Right lobe of liver (tissue), 6 donors: ENCODE measurements around the gene ZBTB33. TPM values are rescaled to one million over a fixed set of nuclear protein-coding genes. Genes with fewer than 3 reads are reported as not detected.

ENCODE experiments used
- ATAC-seq, 4 donors: fragments of 200-7000 bp; cut with Tn5 transposase; one replicate each; pipeline ENCODE4 v1.9.1; 2020; ENCODE audit warnings: mild to moderate bottlenecking in 4 of 4, moderate library complexity in 4 of 4
- DNase-seq, 3 donors: peaks; one replicate each; pipeline ENCODE4 v3.0.0-alpha.2; 2020
- H3K27ac ChIP-seq, 3 donors: fragments of 200-600 bp; one replicate each; pipeline ENCODE4 v1.8.0; 2022
- H3K27me3 ChIP-seq, 2 donors: fragments of 200-600 bp; one replicate each; pipeline ENCODE4 v1.8.0; 2022
- H3K36me3 ChIP-seq, 4 donors: fragments of 200-600 bp; sonication (generic) in 1 of 4; one replicate each; pipeline versions ENCODE4 v1.5.1 to v1.8.0; 2017 to 2022; ENCODE audit warnings: control low read depth in 1 of 4
- H3K4me1 ChIP-seq, 4 donors: fragments of 200-600 bp; sonication (generic) in 1 of 4; one replicate each; pipeline versions ENCODE4 v1.5.1 to v1.8.0; 2017 to 2022; ENCODE audit warnings: control low read depth in 1 of 4
- H3K4me3 ChIP-seq, 3 donors: fragments of 200-600 bp; one replicate each; pipeline ENCODE4 v1.8.0; 2022
- H3K9me3 ChIP-seq, 4 donors: fragments of 200-600 bp; sonication (generic) in 1 of 4; one replicate each; pipeline versions ENCODE4 v1.5.1 to v1.8.0; 2017 to 2022; ENCODE audit warnings: control low read depth in 1 of 4
- POLR2A ChIP-seq: fragments of 450-650 bp; IDR thresholded peaks from one replicate; pipeline ENCODE4 v1.6.1; 2017; ENCODE audit warnings: antibody characterized with exemption, mild to moderate bottlenecking
- WGBS: methylation state at CpG from one replicate; pipeline ENCODE4 v1.1.6; 2018; ENCODE audit warnings: low coverage, low lambda C conversion rate; ENCODE audit not compliant: insufficient coverage; ENCODE audit errors: missing lambda C conversion rate; 5-methylcytosine and 5-hydroxymethylcytosine counted together
- intact Hi-C, 2 donors: fragments of 100-400 bp; cut with DNase I; formaldehyde crosslinking; loops; one replicate each; pipeline versions ENCODE4 v1.11.2 to v1.14.1; 2022
- total RNA-seq, 6 experiments: library from RNA; depleted of rRNA in 2 of 6; stranded (reverse); fragments of >200 nt in 2 of 6; fragmentation: NEBNext Ultra II Directional in 3 of 6; extraction: Animal tissue kit (Norgen Biotek cat#: 25700) in 3 of 6; gene quantifications; one replicate each; pipeline versions ENCODE4 v1.1.0 to v1.2.4, GENCODE V29; 2016 to 2023
- TF ChIP-seq, protein P1 (sequence below), 4 donors: fragments of 200-600 bp in 3 of 4; fragments of 450-650 bp in 1 of 4; IDR thresholded peaks; one replicate each; pipeline versions ENCODE4 v1.5.1 to v1.8.0; 2016 to 2022; ENCODE audit warnings: antibody characterized with exemption in 4 of 4, mild to moderate bottlenecking in 2 of 4
- donor health status: DM: no; HTN: yes; CAD: no.
- donor health status: DM: no; HTN: no; CAD: no.
- donor health status: DM: no; HTN: no; CAD: no.
- donor health status: DM: no; HTN: yes; CAD: no.
- donor health status: DM: no; HTN: yes; CAD: no.

The ZBTB33 gene
- total RNA-seq, 6 experiments from 2014 or later, result 9.9 to 21.0 (median 15.7) TPM

DNA sequence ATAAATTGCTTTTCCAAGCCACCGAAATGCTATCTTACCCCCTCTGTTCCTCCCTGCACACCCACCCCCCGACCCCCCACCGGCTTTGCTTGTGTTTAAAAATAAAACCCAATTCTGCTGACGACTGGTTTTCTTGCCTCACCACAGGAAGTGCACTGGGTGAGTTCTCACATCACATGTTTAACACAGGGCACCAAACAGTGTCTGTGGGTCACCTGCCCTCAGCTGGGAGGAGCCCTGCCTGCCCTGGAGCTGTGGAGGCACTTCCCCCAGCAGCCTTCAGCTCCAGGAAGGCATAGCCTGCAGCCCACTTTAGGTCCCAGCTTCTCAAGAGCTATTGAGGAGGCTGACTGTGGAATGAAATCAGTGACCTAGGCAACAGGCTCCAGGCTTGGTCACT is 51.8 kb downstream of the ZBTB33 start:
- Histone ChIP-seq H3K9me3 (no peaks in the 10 kb centered on the region), H3K4me1 (peaks cover 0 to 6% (median 2%) of the 10 kb centered on the region in 4 donors), H3K4me3 (no peak overlapping the region), H3K27me3 (peaks cover 0 to 5% of the 10 kb centered on the region in 2 donors), H3K27ac (no peak overlapping the region), H3K36me3 (no peaks in the 10 kb centered on the region)
- WGBS, result 11% methylated on average over 4 of the region's 4 CpGs
- intact Hi-C loops, result no loop called here
- ATAC-seq (peak; percentile 58 to 75 (median 72)), DNase-seq (peak in 1 of 3 donors; percentile 43)
- no peak for TF ChIP-seq POLR2A
- TF ChIP-seq, protein P1, sequence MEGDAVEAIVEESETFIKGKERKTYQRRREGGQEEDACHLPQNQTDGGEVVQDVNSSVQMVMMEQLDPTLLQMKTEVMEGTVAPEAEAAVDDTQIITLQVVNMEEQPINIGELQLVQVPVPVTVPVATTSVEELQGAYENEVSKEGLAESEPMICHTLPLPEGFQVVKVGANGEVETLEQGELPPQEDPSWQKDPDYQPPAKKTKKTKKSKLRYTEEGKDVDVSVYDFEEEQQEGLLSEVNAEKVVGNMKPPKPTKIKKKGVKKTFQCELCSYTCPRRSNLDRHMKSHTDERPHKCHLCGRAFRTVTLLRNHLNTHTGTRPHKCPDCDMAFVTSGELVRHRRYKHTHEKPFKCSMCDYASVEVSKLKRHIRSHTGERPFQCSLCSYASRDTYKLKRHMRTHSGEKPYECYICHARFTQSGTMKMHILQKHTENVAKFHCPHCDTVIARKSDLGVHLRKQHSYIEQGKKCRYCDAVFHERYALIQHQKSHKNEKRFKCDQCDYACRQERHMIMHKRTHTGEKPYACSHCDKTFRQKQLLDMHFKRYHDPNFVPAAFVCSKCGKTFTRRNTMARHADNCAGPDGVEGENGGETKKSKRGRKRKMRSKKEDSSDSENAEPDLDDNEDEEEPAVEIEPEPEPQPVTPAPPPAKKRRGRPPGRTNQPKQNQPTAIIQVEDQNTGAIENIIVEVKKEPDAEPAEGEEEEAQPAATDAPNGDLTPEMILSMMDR (IDR thresholded peaks at IDR 0.05), result no peak

DNA sequence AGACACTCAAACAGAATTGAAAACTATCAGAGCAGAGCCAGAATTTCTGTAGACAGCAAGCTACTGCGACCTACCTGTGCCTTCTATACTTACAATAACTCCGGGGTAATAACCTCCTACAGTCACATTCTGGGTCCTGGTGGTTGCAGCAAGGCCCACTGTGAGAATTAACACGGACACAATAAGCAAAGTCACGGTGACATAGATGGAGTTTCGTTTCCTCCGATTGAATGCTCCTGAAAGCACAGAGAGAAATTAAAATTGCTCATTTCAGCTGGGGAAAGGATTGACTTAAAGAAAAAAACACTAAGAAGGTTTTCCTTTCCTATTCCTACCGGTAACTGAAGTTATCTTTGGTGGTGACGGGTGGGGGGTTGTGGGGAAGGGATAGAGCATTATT is 53.6 kb downstream of the ZBTB33 start:
- Histone ChIP-seq H3K36me3 (no peaks in the 10 kb centered on the region), H3K4me3 (no peak overlapping the region), H3K27me3 (peaks cover 5 to 9% of the 10 kb centered on the region in 2 donors), H3K4me1 (no peaks in the 10 kb centered on the region), H3K9me3 (no peaks in the 10 kb centered on the region), H3K27ac (no peak overlapping the region)
- DNase-seq (no peak), ATAC-seq (no peak)
- no peak for TF ChIP-seq POLR2A
- TF ChIP-seq, protein P1 (IDR thresholded peaks at IDR 0.05), result no peak
- WGBS, result 53% methylated on average over 8 of the region's 8 CpGs
- intact Hi-C loops, result no loop called here

DNA sequence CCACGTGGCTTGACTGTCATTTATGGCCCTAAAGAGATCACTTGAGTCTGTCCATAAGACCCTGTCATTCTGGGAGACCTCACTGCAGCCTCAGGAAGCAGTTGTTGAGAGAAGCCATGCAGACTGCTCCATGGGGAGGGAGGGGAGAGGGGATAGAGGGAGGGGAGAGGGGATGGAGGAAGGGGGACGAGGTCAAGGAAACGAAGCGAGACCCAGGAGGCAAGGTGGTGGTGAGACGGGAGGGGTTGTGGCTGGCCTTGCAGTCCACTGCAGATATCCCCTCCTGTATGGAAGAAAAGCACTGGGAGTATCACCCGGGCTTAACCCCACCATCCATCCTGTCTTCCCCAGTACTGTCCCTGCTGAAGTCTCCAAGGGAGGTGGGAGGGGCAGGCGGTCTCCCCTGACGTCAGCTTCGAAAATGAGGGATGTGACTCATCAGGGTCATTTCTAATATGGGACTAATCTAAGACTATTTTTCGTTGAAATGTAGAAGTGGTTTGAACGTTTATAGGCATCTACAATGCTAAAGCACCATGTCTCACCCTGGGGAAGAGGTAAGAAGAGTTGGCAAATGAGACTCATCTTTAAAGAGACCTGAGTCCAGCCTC is 55.0 kb downstream of the ZBTB33 start:
- WGBS, result 36% methylated on average over 10 of the region's 11 CpGs
- Histone ChIP-seq H3K4me3 (no peak overlapping the region), H3K4me1 (peaks cover 0 to 8% (median 0%) of the 10 kb centered on the region in 4 donors), H3K36me3 (no peaks in the 10 kb centered on the region), H3K9me3 (no peaks in the 10 kb centered on the region), H3K27ac (no peak overlapping the region), H3K27me3 (peaks cover 5 to 20% of the 10 kb centered on the region in 2 donors)
- no peak for TF ChIP-seq POLR2A
- TF ChIP-seq, protein P1 (IDR thresholded peaks at IDR 0.05), result no peak
- no peak for DNase-seq
- ATAC-seq, result no peak
- intact Hi-C loops, result no loop called here

DNA sequence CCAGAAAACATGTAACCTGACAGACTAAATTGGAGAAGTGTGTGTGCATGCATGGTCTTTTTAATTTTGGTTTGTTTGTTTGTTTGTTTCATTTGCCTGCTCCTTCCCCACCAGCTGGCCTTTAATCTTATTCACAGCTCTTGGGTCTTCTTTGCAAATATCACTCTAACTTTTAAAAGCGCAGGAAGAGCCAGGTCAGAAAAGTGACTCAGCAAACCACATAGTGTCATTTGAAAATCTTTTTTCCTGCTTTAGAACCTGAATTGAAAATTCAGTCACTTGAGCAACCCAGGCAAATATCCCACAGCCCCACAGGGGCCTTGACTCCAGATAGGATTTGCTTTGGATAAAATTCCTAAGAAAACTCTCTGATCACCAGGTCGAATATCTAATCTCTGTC is 56.0 kb downstream of the ZBTB33 start:
- peaks cover 0 to 13% (median 0%) of the 10 kb centered on the region in 4 donors for H3K4me1 ChIP-seq
- H3K36me3 ChIP-seq, result no peaks in the 10 kb centered on the region
- no peak overlapping the region for H3K4me3 ChIP-seq
- intact Hi-C loops, result no loop called here
- no peak overlapping the region for H3K27ac ChIP-seq
- WGBS, result 43% methylated on average over 2 of the region's 2 CpGs
- no peak for ATAC-seq
- DNase-seq, result no peak
- TF ChIP-seq POLR2A, result no peak
- TF ChIP-seq, protein P1 (IDR thresholded peaks at IDR 0.05), result no peak
- H3K27me3 ChIP-seq, result peaks cover 5 to 20% of the 10 kb centered on the region in 2 donors
- no peaks in the 10 kb centered on the region for H3K9me3 ChIP-seq

Other genes with a start within 250 kb of the ZBTB33 start
- gene RHOXF2B, start 173.1 kb upstream of the ZBTB33 start, total RNA-seq, result not detected
- under 1 TPM in 1 of 6 experiments, not detected in 5; 0.62 TPM for gene RHOXF1, start 134.9 kb upstream of the ZBTB33 start, total RNA-seq
- gene RHOXF2, start 92.2 kb upstream of the ZBTB33 start, total RNA-seq, result not detected
- under 1 TPM in 3 of 6 experiments, not detected in 3; 0.25 to 0.37 (median 0.33) TPM for gene TMEM255A, start 60.6 kb downstream of the ZBTB33 start, total RNA-seq
- gene ATP1B4, start 111.3 kb downstream of the ZBTB33 start, total RNA-seq, result not detected
- gene LAMP2, start 218.5 kb downstream of the ZBTB33 start, total RNA-seq, result 100 to 1,000 TPM in 5 of 6 experiments, 10 to 100 TPM in 1; 86.3 to 235 (median 183) TPM